RCC 7860 (cell line): ENCODE measurements around the gene HAUS5.

ENCODE experiments used
- DNase-seq: peaks from one replicate; pipeline ENCODE4 v3.0.0-alpha.2; 2015; ENCODE audit warnings: low spot score
- FAIRE-seq: peaks from 2 replicates; lab custom pipeline; 2012; peaks lifted over from hg19 to GRCh38; lab: Jason Lieb, UNC

The HAUS5 gene

DNA sequence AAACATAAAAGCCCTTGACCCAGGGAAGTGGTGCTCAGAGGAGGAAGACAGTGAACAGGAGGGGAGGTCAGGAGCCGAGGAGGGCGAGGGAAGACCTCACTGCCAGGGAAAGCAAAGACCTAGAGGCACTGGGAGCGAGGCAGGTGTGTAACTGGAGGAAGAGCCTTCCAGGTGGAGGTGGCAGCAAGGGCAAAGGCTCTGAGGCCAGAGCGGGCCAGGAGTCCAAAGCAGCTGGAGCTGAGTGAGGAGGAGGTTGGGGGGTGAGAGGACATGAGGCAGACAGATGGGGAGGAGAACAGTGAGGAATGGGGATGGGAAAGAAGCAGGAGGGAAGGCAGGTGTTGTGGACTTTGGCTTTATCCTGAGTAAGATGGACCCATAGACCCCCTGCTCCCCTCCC is 57.4 kb downstream of the HAUS5 start:
- DNase-seq (no peak), FAIRE-seq (no peak)

DNA sequence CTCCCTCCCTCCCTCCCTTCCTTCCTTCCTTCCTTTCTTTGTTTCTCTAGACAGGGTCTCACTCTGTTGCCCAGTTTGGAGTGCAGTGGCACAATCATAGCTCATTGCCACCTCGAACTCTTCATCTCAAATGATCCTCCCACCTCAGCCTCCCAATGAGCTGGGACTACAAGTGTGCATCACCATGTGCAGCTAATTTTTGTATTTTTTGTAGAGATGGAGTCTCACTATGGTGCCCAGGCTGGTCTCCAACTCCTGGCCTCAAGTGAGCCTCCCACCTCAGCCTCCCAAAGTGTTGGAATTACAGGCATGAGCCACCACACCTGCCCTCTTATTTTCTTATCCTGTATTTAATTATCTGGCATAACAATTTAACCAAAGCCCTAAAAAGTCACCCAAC is 58.2 kb downstream of the HAUS5 start:
- FAIRE-seq (no peak), DNase-seq (no peak)

DNA sequence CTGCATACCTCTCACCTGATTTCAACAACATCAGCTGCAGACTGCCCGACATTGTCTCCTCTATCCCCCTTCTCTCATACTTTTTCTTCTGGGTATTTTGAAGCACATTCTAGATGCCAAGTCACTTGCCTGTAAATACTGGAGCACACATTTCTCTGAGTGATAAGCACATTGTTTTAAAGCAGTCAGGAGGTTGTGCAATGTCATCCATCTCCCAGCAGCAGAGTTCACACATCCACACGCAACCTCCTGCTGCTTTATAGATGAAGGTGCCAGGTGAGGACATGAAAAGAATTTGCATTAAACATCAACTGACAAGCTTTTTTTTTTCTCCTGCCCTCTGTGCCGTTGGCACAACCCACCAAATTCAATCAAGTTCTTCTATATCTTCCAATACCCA is 59.3 kb downstream of the HAUS5 start:
- no peak for DNase-seq
- no peak for FAIRE-seq

DNA sequence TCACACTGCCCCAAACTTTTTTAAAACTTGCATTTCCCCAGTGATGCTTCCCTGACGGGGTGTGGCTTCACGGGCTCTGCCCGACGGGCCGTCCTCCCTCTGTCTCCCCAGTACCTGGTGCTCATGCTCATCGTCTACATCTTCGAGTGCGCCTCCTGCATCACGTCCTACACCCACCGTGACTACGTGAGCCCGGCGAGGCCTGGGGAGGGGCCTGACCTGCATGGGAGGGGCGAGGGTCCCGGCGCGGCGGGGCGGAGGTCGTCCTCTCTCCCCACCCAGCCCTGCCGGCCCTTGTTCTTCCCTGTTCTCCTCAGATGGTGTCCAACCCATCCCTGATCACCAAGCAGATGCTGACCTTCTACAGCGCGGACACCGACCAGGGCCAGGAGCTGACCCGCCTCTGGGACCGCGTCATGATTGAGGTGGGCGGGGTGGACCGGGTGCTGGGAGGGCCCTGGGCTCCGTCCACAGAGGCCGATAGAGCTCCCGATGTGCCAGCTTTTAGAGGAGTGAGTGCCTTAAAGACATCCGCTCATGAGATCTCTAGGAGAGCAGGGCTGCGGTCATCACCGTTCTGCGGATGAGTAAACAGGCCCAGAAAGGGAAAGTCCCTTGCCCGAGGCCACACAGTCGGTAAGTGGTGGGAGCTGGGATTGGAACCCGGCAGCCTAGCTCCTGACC is 60.7 kb downstream of the HAUS5 start:
- DNase-seq (peak; percentile 70), FAIRE-seq (peak; percentile 44)
